Activated CD4-positive, alpha-beta T cell treated with anti-CD3 and anti-CD28 coated beads for 1 hour (primary cell): ENCODE data around the gene HNMT.
"Not testable (repeated sequence)": the region's sequence is repeated elsewhere in the genome, so short reads cannot be mapped to it uniquely, and the experiment has no call there.

Experiments
- DNase-seq: peaks from one replicate; pipeline ENCODE4 v3.0.0-alpha.2; 2020

Gene HNMT

DNA sequence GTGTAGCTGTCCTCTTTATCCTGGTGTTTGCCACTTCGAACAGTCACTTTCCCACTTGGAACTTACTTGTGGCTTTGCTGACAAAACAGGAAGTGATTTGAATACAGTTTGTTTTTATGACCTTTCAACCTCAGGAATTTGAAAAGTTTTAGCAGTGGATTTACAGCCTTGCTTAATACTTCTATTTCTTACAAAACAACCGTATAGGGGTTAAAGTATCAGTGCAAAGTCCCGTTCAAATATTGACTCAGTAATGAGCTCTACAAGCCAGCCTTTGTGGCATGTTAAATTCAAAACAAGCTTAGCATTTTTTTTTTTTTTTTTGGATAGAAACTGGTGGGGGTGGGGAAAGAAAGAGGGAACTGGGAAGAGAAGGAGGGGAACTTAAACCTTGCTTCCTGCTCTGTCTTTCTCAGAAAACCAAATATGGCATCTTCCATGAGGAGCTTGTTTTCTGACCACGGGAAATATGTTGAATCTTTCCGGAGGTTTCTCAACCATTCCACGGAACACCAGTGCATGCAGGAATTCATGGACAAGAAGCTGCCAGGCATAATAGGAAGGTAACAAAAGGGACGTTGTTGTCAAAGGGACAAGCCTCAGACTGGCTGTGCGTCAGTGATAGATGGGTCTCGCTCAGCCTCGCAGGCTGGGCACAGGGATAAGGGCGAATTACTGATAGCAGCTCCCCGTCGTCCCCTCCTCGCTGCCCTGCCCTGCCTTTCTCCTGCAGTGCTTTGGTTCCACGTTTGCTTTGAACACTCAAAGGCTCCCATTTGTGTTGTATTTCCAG lies at the start of gene HNMT:
TSS of gene HNMT (plus strand) at position 408 of the 793 bp plus-strand sequence. CDS start at position 427, 19 bp downstream.
- no peak for DNase-seq

DNA sequence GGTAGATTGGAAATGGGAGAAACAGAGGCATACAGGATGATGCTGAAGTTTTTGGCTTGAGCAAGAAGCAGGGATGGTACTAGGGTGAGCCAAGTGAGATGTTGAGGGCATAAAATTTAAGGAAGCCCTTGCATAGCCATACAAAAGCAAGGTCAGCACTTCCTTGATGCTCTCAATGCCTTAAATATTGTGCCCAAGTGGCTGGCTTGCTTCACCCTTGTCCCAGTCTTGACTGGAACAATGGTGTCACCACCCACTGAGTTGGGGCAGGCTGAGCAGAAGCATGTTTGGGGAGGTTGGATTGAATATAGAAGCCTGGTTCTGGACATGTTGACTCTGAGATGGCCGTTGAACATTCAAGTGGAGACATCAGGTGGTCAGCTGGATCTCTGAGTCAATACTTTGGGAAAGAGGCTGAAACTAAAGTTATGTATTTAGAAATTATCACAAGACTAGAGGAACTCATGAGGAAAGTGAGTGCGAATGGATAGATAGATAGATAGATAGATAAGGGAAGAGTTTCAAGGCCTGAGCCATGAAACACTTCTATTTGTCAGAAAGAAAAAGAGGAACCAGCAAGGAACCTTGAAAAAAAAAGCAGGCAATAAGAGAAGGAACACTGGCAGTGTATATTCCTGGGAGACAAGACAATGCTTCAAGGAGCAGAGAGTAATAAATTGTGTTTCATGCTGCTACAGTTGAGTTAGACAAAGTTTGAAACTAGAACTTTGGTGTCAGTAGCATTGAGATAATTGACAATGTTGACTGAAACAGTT lies 43.0 kb upstream of the HNMT start:
- no peak for DNase-seq

DNA sequence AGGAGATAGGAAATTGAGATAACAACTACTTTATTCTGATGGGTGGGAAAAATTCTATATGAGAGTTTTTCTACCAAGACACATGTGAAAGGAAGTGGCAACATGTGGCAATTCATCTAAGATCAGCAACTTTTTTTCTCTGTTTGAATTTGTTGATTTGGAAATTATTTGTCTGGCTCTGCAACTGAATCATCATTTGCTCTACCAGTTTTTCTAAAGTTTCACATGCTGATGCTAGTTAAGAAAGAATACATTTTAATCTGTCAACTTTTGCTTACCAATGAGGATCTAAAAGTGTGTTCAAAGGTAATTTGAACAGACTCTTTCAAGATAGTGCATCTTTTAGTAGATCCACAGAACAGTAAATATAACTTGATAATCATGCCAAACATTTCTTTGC lies 42.1 kb upstream of the HNMT start:
- not testable (repeated sequence) for DNase-seq

DNA sequence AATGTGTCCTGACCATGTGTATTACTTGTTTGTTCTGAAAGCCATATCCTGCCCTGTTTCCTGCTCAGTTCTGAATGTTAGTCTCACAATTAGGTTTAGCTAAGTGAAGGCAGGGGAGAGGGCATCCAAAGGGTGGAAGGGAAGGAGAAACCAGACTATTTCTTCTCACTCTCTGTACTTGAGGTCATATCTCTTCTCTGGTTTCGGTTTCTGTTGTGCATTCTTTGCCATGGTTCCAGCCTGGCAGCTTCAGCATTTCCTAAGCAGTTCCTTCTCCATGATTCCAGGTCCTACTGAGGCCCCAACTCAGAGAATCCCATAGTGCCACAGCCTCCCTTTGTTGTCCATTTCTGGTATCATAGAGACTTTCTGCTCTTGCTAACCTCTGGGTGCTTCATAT lies 40.3 kb upstream of the HNMT start:
- DNase-seq, result no peak

DNA sequence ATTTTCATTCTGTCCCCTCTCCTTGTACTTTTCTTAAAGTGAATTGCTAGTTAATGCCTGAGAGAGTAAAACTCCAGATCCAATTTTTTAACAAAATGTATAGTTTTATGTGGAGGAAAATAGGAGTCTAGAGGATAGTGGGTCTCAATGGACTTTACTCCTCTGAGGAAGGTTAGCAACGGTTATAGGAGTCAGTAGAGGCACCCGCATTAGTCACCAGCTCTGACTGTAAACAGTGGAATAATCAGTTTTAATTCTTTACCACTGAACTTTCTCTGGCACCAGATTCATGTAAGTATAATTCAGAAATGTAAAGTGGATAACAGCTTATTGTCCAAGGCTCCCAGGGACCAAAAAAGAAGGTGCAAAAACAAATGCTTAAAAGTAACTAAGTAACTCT lies 38.7 kb upstream of the HNMT start:
- DNase-seq, result no peak

DNA sequence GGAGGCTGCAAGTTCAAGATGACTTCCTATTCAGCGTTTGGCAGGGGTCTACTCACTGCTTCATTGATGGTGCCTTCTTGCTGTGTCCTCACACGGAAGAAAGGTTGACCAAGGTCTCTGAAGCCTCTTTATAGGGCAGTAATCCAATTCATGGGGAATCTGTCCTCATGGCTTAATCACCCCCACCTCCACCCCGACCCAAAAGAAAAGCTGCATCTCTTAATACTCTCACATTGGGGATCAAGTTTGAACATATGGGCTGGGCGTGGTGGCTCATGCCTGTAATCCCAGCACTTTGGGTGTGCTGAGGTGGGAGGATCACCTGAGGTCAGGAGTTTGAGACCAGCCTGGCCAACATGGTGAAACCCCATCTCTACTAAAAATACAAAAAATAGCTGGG lies 36.4 kb upstream of the HNMT start:
- no peak for DNase-seq

DNA sequence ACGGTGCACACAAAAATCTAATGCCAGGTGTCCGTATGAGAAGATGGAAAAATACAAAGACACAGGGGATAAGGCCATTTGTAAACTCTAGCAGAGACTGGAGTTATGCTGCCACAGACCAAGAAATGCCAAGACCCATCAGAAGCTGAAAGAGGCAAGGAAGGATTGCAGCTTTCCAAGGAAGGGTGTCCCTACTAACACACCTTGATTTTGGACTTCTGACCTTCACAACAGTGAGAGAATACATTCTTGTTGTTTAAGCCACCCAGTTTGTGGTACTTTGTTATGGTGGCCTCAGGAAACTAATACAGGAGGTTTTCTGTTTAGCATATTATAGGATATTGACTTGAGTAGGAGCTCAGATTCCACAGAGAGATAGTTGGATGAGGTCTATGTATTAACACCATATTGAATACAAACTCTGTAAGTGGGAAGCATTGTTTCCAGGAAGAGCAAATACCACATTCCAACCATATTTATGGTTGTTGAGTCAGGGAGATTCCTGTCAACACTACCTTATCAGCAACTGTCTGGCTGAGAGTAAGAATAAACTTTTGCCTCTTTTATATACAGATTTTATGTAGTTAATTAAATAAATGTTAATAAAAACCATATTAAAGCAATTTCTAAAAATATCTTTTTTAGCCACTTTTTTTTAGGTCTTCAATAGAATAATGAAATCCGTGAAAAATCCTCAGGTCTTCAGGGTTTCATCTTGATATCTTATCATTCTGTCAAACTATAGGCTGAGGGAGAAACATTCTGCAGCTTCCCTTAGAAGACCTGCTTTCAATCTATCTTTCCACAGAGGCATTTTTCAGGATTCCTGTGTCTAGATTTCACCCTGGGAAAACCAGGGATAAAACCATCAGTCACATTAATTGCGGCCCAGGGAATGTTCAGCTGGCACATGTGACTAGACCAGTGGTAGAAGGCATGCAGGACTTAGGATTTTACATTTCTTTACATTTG lies 35.4 kb upstream of the HNMT start:
- DNase-seq, result no peak

DNA sequence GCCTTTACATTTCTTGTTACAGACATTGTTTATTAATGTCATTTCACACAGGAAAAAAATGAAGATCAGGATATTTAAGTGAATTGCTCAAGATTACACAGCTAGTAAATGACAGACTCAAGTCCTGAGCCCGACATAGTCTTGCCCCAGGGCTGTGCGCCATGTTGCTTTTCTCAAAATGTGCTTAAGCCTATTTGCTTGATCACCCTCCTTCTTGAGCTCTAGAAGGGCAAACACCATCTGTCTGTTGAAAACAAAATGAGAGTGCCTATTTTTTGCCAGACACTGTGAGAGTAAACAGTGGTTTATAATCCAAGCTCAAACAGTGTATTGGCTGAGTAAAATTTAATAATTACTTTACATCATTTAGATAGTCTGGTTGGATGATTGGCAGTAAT lies 34.8 kb upstream of the HNMT start:
- DNase-seq, result no peak

DNA sequence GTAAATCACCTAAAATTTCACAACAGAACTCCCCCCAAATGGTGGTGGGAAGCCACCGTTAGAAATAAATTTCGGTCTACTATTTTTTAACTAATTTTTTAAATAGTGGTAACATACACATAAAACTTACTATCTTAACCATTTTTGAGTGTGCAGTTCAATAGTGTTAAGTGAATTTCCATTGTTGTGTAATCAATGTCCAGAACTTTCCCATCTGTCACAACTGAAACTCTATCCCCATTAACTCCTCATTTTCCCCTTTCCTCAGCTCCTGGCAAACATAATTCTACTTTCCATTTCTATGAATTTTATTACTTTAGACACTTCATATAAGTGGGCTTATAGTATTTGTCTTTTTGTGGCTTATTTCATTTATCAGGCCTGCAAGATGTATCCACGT lies 34.1 kb upstream of the HNMT start:
- no peak for DNase-seq

DNA sequence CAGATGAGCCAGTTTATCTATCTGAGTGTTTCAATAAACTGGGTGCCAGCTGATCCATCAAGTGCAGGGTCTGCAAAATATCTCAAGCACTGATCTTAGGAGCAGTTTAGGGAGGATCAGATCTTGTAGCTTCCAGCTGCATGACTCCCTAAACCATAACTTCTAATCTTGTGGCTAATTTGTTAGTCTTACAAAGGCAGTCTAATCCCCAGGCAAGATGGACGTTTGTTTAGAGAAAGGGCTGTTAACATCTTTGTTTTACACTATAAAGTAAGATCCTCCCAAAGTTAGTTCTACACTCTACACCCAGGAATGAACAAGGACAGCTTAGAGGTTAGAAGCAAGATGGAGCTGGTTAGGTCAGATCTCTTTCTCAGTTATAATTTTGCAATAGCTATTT lies 28.7 kb upstream of the HNMT start:
- DNase-seq, result no peak

DNA sequence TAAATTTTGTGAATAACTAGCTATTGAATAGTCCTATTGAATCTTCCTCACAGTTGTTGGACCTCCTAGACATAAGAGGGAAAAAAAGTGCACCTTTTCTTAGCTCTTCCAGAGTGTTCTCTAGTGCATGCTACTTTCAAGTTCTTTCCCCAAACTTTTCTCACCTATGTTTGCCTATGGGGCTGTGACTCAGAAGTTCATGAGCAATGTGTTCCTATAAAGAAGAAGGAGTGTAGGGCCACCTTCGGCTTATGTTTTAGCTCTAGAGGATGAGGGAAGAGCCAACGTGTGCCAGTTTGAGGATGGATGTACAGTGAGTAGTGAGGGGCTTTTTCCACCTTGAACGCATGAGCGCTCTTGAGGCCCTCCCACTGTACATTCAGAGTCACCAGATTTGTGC lies 27.0 kb upstream of the HNMT start:
- no peak for DNase-seq

DNA sequence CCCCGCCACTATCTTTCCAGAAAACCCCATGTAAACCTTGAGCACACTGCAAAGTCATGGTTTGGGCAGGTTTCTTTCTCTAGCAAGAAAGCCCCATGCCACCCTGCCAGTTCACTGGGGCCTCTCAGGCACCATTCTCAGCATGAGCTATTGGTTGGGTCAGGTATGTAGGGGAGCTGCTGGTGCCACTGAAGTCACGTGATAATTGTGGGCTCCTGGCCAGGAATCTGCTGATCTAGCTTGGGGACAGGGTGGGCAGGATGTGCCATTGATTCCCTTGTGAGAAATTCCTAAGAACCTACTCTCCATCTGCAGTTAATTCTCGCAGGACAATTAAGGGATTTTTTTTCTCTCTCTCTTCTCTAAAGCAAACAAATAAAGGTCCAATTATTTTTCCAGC lies 26.5 kb upstream of the HNMT start:
- DNase-seq, result no peak

DNA sequence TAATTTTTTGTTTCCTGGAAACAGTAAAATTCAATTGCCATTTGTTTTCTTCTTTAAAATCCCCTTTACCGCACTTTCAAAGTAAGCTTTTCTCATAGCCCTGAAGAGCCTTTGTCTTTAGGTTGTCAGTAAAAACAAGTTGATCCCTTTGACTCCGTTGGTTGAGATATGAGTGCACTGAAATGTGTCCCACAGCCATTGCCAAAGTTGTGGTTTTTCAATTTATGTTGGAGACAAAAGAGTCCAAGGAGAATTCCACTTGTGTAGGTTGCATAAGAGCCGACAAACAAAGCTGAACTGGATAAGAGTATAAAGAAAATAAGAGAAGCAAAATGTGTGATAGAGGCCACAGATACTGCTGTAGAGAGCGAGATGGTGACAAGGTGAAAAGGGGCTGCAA lies 26.1 kb upstream of the HNMT start:
- DNase-seq, result no peak

DNA sequence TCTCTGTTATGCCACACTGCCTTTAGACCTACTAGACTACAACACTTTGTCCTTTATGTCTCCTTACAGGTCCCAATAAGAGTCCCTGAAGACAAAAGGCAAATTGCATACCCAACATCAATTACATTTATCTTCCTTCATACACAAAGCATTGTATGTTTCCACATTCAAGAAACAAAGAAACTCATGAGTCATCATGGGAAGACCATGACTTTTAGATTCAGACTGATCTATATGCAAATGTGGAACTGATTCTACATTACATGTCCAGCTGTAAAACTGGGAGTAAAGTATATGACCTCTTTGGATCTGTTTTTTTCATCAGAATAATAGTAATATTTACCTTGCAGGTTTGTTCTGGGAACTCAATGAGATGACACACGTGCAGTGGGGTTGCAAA lies 25.2 kb upstream of the HNMT start:
- DNase-seq, result no peak

DNA sequence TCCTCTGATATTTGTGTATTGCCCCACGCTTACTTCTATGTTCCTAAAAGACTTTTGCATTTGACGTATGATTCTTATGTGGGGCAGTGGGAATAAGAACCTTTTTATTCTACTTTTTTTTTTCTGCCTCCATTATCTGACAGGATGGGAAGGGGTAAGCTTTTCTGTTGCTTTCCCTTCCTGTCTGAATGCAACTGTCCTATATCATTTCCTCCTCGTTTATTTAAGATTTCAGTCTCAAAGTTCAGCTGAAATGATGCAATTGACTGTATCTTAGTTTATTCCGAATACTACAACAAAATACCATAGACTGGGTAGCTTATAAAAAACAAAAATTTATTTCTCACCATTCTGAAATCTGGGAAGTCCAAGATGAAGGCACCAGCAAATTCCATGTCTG lies 24.1 kb upstream of the HNMT start:
- no peak for DNase-seq

DNA sequence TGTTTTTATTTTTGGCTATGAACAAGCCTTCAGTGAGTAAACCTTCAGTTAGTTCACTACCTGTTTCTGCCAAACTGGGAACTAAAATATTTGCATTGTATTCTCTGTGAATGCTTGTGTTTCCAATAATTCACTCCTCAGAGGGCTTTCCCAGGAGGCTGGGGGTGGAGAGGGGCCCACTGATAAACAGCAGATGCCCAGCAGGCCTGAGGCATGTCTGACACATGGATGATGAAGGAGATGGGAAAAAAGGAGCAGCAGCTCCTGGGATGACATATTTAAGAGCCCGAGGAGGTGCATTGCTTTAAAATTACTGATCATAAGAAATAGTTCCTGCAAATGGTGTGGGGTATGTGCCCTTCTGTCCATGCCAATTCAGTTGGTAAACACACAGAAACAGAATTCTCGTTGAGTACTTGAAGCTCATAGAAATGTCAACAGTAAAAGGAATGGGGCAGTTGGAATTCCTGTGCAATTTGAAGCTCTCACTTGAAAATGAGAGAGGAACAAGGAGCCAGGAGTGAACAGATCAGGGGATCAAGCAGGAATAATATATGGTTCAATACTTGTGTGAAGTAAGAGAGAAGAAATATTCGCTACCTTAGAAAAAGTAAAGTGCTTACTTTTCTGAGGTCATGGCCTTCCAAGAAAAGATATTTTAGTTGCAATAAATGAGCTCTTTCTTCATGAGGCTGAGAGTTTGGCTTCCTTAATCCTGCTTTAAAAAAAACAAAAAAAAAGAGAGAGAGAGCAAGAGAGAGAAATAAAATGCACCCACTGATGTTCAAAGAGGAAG lies 22.0 kb upstream of the HNMT start:
- no peak for DNase-seq

DNA sequence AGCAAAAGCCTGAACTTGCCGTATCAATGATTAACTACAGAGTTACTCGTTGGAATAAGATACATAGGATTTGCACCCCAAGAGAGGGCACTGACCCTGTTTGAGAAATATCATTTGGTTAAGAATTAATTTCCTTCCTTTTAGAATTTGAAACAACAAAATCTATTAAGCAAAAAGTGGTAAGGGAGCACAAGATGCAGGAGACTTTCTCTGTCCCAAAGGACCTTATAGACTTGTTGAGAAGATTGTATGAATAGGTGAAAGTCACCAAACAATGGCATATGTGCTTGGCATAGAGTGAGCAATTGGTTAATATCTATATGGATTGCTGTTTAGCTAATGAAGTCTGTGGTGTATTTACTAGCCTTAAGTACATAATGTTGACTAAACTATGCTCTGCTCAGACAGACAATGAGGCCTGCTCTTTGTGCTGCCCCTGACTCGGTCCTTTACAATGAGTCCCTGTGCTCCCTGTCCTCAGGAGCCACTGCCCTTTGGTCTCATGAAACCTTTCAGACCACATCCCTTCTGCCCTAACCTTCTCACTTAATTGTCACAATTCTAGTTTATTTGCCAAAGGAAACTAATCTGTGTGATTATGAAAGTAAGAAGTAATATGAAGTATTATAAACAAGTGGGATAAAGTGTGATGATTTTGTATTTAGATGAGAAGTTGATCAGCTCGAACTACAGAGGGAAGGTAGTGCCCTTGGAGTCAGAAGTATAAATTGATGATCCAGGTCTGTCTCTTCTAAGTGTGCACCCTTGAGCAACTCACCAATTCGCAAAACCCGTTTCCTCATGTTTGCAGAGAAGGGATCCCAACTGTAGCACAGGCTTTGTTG lies 21.2 kb upstream of the HNMT start:
- no peak for DNase-seq

DNA sequence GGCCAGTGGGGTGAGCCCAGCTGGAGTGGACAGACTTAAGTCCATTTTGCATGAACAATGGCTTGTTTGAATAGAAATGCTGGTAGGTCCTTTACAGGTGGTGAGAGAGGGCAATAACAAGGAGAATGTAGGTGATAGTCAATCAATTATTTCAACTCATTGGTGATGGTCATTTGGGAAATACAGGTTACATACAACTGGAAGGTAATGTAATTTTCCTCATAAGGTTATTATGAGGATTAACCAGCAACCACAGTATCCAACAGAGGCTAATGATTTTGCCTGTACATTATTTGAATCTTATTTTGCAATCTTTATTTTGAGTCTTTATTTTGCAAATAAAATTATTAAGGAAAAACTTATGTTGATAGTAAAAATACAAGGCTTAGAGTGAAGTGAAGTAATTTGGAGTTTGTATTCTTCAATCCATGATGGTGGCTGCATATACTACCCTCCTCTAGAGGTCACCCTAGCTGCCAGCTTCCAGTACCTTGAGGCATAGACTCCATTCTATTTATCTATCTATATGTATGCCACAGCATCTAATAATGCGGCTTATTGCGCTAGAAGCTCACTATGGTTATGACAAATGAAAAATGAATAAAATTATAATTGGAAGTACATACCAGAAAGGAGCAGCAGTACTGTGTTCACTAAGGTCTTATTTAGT lies 20.5 kb upstream of the HNMT start:
- DNase-seq, result no peak

DNA sequence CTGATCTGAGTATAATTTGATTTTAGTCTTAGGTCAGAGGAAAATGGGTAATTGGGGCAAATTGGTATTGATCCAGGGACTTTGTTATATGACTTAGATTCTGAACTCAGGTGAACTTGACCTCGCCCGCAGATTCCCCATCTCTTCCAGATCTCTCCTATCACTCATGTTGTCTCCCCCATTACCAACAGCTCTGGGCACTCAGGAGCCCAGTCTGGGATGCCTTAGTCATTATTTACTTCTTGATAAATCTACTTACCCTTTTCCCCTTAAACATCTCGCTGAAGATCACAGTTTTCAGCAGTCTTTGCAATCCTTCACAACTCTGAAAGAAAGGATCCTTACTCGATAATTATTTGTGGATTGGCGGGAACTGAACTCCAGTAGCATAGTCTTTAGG lies 19.6 kb upstream of the HNMT start:
- no peak for DNase-seq

DNA sequence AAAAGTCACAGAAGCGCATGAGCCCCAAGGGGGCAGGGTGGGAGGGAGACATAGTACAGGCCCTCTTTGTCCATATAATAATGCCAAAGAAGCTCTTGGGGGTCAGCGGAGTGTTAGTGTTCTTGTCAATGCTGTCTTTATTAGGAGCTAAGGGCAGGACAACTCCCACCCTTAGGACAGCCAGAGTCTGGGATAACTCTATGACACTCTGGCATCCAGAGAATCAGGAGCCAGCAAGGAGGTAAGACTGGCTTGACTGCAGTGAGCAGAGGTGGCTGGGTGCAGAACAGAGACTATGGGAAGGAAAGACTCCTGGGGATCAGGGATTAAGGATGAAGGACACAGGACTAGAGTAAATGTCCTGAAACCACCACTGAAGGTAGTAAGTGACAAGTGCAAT lies 19.0 kb upstream of the HNMT start:
- DNase-seq, result no peak

DNA sequence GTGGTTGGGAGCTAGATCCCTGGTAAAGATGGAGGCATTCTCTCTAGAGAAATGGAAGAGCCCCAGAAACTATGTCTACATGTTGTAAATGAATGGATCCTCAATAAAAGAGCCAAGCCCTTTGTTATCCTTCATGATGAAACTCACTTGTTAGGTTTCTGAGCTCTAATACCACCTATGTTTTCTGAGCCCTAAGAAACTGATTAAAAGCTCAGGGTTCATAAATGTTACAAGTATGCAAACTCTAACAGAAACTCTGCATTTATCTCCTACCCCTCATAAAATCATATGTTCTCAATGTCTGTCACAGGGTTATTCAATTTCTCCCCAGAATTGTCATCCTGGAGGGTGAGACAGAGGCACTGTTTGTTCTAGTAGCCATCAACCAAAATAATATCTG lies 18.0 kb upstream of the HNMT start:
- no peak for DNase-seq
